Calu3 (cell line): ENCODE data around the gene TNC. TPM values are rescaled to one million over a fixed set of nuclear protein-coding genes. Genes with fewer than 3 reads are reported as not detected.

Experiments
- BruUV-seq: library from RNA; stranded (reverse); fragments of 400-500 nt; replicated peaks from 2 replicates; lab custom pipeline; 2021; lab: Mats Ljungman, UMichigan
- CTCF ChIA-PET: fragments of 300-600 bp; sonication (Branson Sonifier 250); formaldehyde crosslinking; loops from one replicate; lab custom pipeline; 2022; ENCODE audit warnings: antibody characterized with exemption; lab: Charles Lee
- DNase-seq: peaks from one replicate; pipeline ENCODE4 v3.0.0; 2022
- H3K27ac Mint-ChIP-seq: one replicate; pipeline ENCODE4 v1.8.0; 2022; ENCODE audit warnings: mixed read lengths; ENCODE audit not compliant: unreplicated experiment
- H3K27me3 Mint-ChIP-seq: one replicate; pipeline ENCODE4 v1.8.0; 2022; ENCODE audit warnings: mixed read lengths; ENCODE audit not compliant: unreplicated experiment
- H3K36me3 Mint-ChIP-seq: one replicate; pipeline ENCODE4 v1.8.0; 2022; ENCODE audit warnings: mild to moderate bottlenecking, moderate library complexity, mixed read lengths; ENCODE audit not compliant: insufficient read depth, unreplicated experiment
- H3K4me1 Mint-ChIP-seq: one replicate; pipeline ENCODE4 v1.8.0; 2022; ENCODE audit warnings: mild to moderate bottlenecking, low read depth, mixed read lengths; ENCODE audit not compliant: unreplicated experiment
- H3K4me3 Mint-ChIP-seq: one replicate; pipeline ENCODE4 v1.8.0; 2022; ENCODE audit warnings: mild to moderate bottlenecking, low read depth, moderate library complexity, mixed read lengths; ENCODE audit not compliant: unreplicated experiment
- H3K9me3 Mint-ChIP-seq: one replicate; pipeline ENCODE4 v1.8.0; 2022; ENCODE audit warnings: low read depth, mixed read lengths; ENCODE audit not compliant: unreplicated experiment
- CTCF ChIP-seq: fragments of 200-600 bp; IDR thresholded peaks from one replicate; pipeline ENCODE4 v1.8.0; 2022; ENCODE audit warnings: antibody characterized with exemption; ENCODE audit not compliant: unreplicated experiment
- intact Hi-C: fragments of 100-400 bp; cut with micrococcal nuclease; formaldehyde crosslinking; loops from one replicate; pipeline ENCODE4 v1.10.0; 2022; ENCODE audit not compliant: unreplicated experiment
- total RNA-seq: library from RNA; stranded (reverse); gene quantifications from 2 replicates; pipeline ENCODE4 v1.2.3, GENCODE V29; 2022

TNC gene
- total RNA-seq, 1 experiment from 2014 or later = 1.0 TPM

DNA sequence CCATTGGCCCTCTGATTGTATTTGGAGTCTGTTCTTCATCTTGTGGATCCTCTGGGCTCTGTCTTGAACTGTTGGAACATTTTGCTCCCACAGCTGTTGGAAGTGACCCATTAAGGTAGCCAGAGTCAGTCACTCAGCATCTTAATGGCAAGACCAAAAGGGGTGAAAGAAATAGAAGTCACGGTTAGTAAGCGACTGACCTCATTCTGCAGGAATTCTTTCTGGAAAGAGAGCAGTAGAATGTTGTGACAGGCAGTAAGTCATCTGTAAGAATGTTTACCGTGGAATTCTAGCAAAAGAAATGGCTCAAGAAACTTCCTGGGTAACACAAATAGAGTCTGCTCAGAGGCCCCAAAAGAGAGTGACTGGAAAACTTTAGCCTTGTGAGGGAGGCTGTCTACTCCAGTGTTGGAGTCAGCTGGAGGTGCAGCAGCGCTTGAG is 28.6 kb upstream of the TNC start:
- no peak overlapping the region for H3K27ac Mint-ChIP-seq
- BruUV-seq = no TSS peak
- H3K27me3 Mint-ChIP-seq = peaks cover 49% of the 10 kb centered on the region
- intact Hi-C loops = no loop called here
- TF ChIP-seq CTCF = no peak
- H3K4me3 Mint-ChIP-seq = no peak overlapping the region
- DNase-seq = no peak
- no peaks in the 10 kb centered on the region for H3K36me3 Mint-ChIP-seq
- CTCF ChIA-PET = no interaction called here
- no peaks in the 10 kb centered on the region for H3K4me1 Mint-ChIP-seq
- H3K9me3 Mint-ChIP-seq = no peaks in the 10 kb centered on the region

DNA sequence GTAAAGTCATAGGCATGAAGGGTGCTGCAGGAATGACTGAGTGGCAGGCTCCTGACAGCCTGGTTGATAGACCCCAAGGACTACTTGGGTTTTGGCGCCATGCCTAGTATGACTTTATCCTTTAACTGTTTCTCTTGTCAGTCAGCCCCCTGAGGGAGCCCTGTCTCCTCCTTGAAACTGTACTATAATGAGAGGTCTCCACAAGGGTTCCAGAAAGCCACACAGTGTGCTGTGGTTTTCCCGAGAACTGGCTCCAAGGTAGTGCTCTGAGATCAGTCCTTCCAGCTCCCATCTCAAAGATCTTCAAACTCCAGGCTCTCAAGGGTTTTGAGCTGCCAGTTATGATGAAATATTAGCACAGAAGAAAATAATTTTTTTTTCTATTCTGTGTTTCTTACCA is 26.7 kb upstream of the TNC start:
- BruUV-seq = no TSS peak
- Mint-ChIP-seq H3K27ac (no peak overlapping the region), H3K9me3 (no peaks in the 10 kb centered on the region), H3K27me3 (peaks cover 55% of the 10 kb centered on the region), H3K4me3 (no peak overlapping the region), H3K36me3 (no peaks in the 10 kb centered on the region), H3K4me1 (no peaks in the 10 kb centered on the region)
- no peak for TF ChIP-seq CTCF
- intact Hi-C loops = no loop called here
- DNase-seq = no peak
- CTCF ChIA-PET = no interaction called here

DNA sequence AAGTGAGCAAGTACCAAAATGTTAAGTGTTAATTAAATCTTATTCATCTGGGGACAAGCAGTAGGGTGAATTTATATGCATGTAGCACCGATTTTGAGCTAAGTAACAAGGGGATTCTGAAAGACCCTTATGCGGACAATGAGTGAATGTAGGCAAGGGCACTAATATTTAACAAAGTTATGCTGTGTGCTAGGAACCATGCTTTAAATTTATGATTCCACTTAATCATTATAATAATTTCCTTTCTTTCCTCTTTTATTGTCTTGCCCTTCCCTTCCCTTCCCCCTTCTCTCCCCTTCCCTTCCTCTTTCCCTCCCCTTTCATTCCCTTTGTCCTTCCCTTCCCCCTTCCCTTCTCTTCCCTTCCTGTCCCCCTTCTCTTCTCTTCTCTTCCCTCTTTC is 25.7 kb upstream of the TNC start:
- TF ChIP-seq CTCF = no peak
- Mint-ChIP-seq H3K4me3 (no peak overlapping the region), H3K4me1 (no peaks in the 10 kb centered on the region), H3K27ac (no peak overlapping the region), H3K9me3 (no peaks in the 10 kb centered on the region), H3K27me3 (peaks cover 44% of the 10 kb centered on the region), H3K36me3 (no peaks in the 10 kb centered on the region)
- intact Hi-C loops = no loop called here
- CTCF ChIA-PET = no interaction called here
- no TSS peak for BruUV-seq
- DNase-seq = no peak

DNA sequence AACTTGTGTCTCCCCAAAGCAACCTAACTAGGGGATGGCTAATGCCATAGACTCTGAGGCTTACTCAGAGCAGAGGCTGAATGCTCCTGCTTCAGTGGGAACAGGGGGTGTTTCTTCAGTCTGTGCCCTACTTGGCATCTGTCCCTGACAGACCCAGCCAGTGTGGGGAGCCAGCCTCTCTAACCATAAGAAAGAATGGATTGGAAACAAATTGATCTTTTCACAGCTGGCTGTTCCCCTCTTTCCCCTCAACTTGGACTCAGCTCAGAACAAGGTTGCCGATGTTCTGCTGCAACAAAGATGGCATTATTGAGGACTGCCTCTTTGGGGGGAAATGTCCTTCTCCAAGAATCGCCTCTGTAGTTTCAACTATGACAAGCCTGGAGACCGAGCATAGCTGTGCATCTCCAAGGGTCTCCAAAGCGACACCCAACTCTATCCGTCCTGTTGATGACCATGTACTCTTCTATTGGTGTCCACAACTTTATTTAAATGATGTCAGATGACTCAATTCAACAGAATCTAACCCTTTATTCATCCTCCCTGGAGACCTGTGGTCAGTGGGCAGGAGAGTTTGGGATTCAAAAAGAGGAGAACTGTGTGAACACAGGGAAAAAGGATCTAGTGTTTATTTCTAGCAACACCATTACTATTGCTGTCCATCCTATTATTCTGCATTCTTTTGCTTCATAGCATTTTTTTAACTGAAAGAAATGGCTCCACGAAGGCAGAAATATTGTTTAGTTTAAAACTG is 24.7 kb upstream of the TNC start:
- intact Hi-C loops = no loop called here
- TF ChIP-seq CTCF = no peak
- Mint-ChIP-seq H3K36me3 (no peaks in the 10 kb centered on the region), H3K4me1 (no peaks in the 10 kb centered on the region), H3K9me3 (no peaks in the 10 kb centered on the region), H3K27ac (no peak overlapping the region), H3K27me3 (peaks cover 45% of the 10 kb centered on the region), H3K4me3 (no peak overlapping the region)
- no TSS peak for BruUV-seq
- CTCF ChIA-PET = no interaction called here
- DNase-seq = no peak
